Activated CD8-positive, alpha-beta memory T cell treated with anti-CD3 and anti-CD28 coated beads, Interleukin-2, amount 10 ng/mL, durations not matched to agents 7 days and 5 days (primary cell): Measurements from ENCODE around the gene TM9SF3. TPM values are rescaled to one million over a fixed set of nuclear protein-coding genes. Genes with fewer than 3 reads are reported as not detected.
A peak's percentile ranks its signal among the peaks of the same experiment; 100 is the strongest.
"Not testable (repeated sequence)": the region's sequence is repeated elsewhere in the genome, so short reads cannot be mapped to it uniquely, and the experiment has no call there.

ENCODE experiments used
- ATAC-seq: fragments of 150-1000 bp; cut with Tn5 transposase; one replicate; pipeline ENCODE4 v1.10.0; 2021; ENCODE audit warnings: moderate library complexity
- CTCF ChIA-PET: fragments of 350-600 bp; sonication (Branson Sonifier 250); formaldehyde crosslinking; loops from one replicate; lab custom pipeline; 2021; ENCODE audit warnings: antibody characterized with exemption; lab: Charles Lee
- DNase-seq: peaks from one replicate; pipeline ENCODE4 v3.0.0-alpha.2; 2020
- H3K27ac Mint-ChIP-seq: one replicate; pipeline ENCODE4 v1.8.0; 2021; ENCODE audit warnings: mild to moderate bottlenecking, mixed read lengths
- H3K27me3 Mint-ChIP-seq: one replicate; pipeline ENCODE4 v1.8.0; 2021; ENCODE audit warnings: mixed read lengths
- H3K36me3 Mint-ChIP-seq: one replicate; pipeline ENCODE4 v1.8.0; 2021; ENCODE audit warnings: mild to moderate bottlenecking, mixed read lengths
- H3K4me1 Mint-ChIP-seq: one replicate; pipeline ENCODE4 v1.8.0; 2021; ENCODE audit warnings: mixed read lengths
- H3K4me3 Mint-ChIP-seq: one replicate; pipeline ENCODE4 v1.8.0; 2021; ENCODE audit warnings: mild to moderate bottlenecking, moderate library complexity, mixed read lengths
- H3K9me3 Mint-ChIP-seq: one replicate; pipeline ENCODE4 v1.8.0; 2022; ENCODE audit warnings: low read depth, mixed read lengths
- total RNA-seq, 2 experiments: library from RNA; stranded (reverse); gene quantifications; one replicate each; pipeline ENCODE4 v1.2.3, GENCODE V29; 2021

TM9SF3 gene
- total RNA-seq, 2 experiments from 2014 or later, result 61.4 to 71.3 TPM

GRCh38 chr10:96573036-96573435 lies 13.8 kb downstream of the TM9SF3 start:
- no peak for DNase-seq
- Mint-ChIP-seq H3K27me3 (no peaks in the 10 kb centered on the region), H3K4me3 (no peak overlapping the region), H3K27ac (no peak overlapping the region), H3K4me1 (peaks cover 13% of the 10 kb centered on the region), H3K9me3 (no peaks in the 10 kb centered on the region), H3K36me3 (peaks cover 39% of the 10 kb centered on the region)
- no peak for ATAC-seq
- CTCF ChIA-PET, result interaction anchor here (0.7 to 1.6 kb wide), 2 partner anchors 14 to 1334 kb away, joined by 3 to 4 read pairs; partner anchors contain the start of gene TM9SF3

GRCh38 chr10:96570983-96571964 lies 15.5 kb downstream of the TM9SF3 start:
- DNase-seq (no peak), ATAC-seq (no peak)
- CTCF ChIA-PET, result interaction anchor here (1.0 to 1.2 kb wide), 2 partner anchors 10 to 26 kb away, joined by 3 read pairs; no protein-coding TSS in a partner anchor
- H3K9me3 Mint-ChIP-seq, result no peaks in the 10 kb centered on the region
- no peaks in the 10 kb centered on the region for H3K27me3 Mint-ChIP-seq
- no peak overlapping the region for H3K4me3 Mint-ChIP-seq
- peaks cover 43% of the 10 kb centered on the region for H3K36me3 Mint-ChIP-seq
- H3K27ac Mint-ChIP-seq, result no peak overlapping the region
- peaks cover 18% of the 10 kb centered on the region for H3K4me1 Mint-ChIP-seq

GRCh38 chr10:96570511-96570910 lies 16.3 kb downstream of the TM9SF3 start:
- H3K4me3 Mint-ChIP-seq, result no peak overlapping the region
- no peak for ATAC-seq
- no peak for DNase-seq
- peaks cover 24% of the 10 kb centered on the region for H3K4me1 Mint-ChIP-seq
- CTCF ChIA-PET, result interaction anchor here (1.0 to 1.2 kb wide), 2 partner anchors 10 to 25 kb away, joined by 3 read pairs; no protein-coding TSS in a partner anchor
- H3K36me3 Mint-ChIP-seq, result peaks cover 42% of the 10 kb centered on the region
- H3K27ac Mint-ChIP-seq, result no peak overlapping the region
- no peaks in the 10 kb centered on the region for H3K9me3 Mint-ChIP-seq
- no peaks in the 10 kb centered on the region for H3K27me3 Mint-ChIP-seq

- Mint-ChIP-seq H3K4me1 (peaks cover 26% of the 10 kb centered on the region), H3K36me3 (peaks cover 33% of the 10 kb centered on the region), H3K4me3 (no peak overlapping the region), H3K9me3 (no peaks in the 10 kb centered on the region), H3K27me3 (no peaks in the 10 kb centered on the region), H3K27ac (no peak overlapping the region)
- CTCF ChIA-PET, result no interaction called here
- ATAC-seq (no peak), DNase-seq (no peak)
Measured at GRCh38 chr10:96568402-96568801, 18.4 kb downstream of the TM9SF3 start.

- Mint-ChIP-seq H3K4me1 (peaks cover 26% of the 10 kb centered on the region), H3K4me3 (no peak overlapping the region), H3K9me3 (no peaks in the 10 kb centered on the region), H3K27me3 (no peaks in the 10 kb centered on the region), H3K36me3 (peaks cover 34% of the 10 kb centered on the region), H3K27ac (no peak overlapping the region)
- DNase-seq, result no peak
- ATAC-seq, result peak; percentile 68
- CTCF ChIA-PET, result interaction anchor here (0.8 kb wide), 1 partner anchor 38 kb away, joined by 4 read pairs; no protein-coding TSS in a partner anchor
Measured at GRCh38 chr10:96565774-96566173, 21.0 kb downstream of the TM9SF3 start.

- Mint-ChIP-seq H3K36me3 (peaks cover 34% of the 10 kb centered on the region), H3K27ac (no peak overlapping the region), H3K27me3 (no peaks in the 10 kb centered on the region), H3K9me3 (no peaks in the 10 kb centered on the region), H3K4me3 (no peak overlapping the region), H3K4me1 (peaks cover 7% of the 10 kb centered on the region)
- ATAC-seq, result no peak
- CTCF ChIA-PET, result interaction anchor here (1.6 kb wide), 1 partner anchor 48 kb away, joined by 4 read pairs; the partner anchor contains the start of gene TLL2
- no peak for DNase-seq
Measured at GRCh38 chr10:96560966-96561887, 25.6 kb downstream of the TM9SF3 start.

DNA sequence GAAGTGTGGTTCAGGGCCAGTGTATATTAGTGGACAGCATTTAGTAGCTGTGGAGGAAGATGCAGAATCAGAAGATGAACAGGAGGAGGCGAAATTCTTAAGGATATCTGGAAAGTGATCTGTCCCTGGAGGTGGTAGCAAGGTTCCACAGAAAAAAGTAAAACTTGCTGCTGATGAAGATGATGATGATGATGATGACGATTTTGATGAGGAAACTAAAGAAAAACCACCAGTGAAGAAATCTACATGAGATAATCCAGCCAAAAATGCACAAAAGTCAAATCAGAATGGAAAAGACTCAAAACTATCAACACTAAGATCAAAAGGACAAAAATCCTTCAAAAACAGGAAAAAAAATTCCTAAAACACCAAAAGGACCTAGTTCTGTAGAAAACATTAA lies 26.3 kb downstream of the TM9SF3 start:
- DNase-seq (no peak), ATAC-seq (no peak)
- Mint-ChIP-seq H3K27ac (no peak overlapping the region), H3K9me3 (no peaks in the 10 kb centered on the region), H3K27me3 (no peaks in the 10 kb centered on the region), H3K4me3 (no peak overlapping the region), H3K36me3 (peaks cover 33% of the 10 kb centered on the region), H3K4me1 (peaks cover 3% of the 10 kb centered on the region)
- CTCF ChIA-PET, result no interaction called here

DNA sequence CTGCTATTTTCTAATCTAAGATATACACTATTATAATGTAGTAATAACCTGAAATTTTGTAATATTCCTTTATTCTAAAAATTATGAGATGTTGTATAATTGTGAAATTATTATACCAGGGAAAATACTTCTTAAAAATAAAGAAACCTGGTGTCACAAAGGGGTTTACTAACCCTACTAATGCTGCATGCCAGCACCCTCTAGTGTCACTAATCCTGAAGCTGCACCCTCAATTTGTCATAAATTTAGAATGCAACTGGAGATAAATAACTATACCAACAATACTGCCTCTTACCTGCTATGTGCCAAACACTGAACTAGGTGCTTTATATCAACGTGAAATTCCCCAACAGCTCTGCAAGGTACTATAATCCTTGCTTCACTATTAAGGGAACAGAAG lies 30.8 kb downstream of the TM9SF3 start:
- DNase-seq (no peak), ATAC-seq (no peak)
- H3K27ac Mint-ChIP-seq, result no peak overlapping the region
- no peaks in the 10 kb centered on the region for H3K27me3 Mint-ChIP-seq
- no peak overlapping the region for H3K4me3 Mint-ChIP-seq
- no peaks in the 10 kb centered on the region for H3K9me3 Mint-ChIP-seq
- H3K4me1 Mint-ChIP-seq, result no peaks in the 10 kb centered on the region
- H3K36me3 Mint-ChIP-seq, result peaks cover 25% of the 10 kb centered on the region
- CTCF ChIA-PET, result interaction anchor here (0.8 to 1.7 kb wide), 9 partner anchors 11 to 469 kb away, joined by 3 to 6 read pairs (median 4); partner anchors contain the start of gene TLL2

DNA sequence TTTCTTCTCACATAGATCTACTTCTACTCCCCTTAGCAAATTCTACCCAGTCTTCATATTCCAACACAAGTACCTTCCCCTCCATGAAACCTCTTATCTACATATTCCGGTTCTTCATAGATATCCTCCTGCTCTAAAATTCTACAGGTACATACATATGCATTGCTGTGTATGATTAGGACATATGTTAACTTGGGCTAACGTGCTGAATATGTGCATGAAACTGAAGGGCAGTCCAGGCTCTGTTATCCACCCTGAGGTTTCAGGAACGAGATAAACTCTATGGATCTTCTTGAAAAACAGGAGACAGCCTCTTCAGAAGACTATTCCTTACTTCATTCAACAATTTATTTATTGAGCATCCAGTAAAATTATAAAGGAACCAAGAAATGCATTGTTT lies 31.5 kb downstream of the TM9SF3 start:
- no peak overlapping the region for H3K27ac Mint-ChIP-seq
- ATAC-seq (no peak), DNase-seq (no peak)
- H3K4me3 Mint-ChIP-seq, result no peak overlapping the region
- CTCF ChIA-PET, result interaction anchor here (1.0 to 1.7 kb wide), 5 partner anchors 11 to 180 kb away, joined by 4 to 6 read pairs (median 5); no protein-coding TSS in a partner anchor
- peaks cover 20% of the 10 kb centered on the region for H3K36me3 Mint-ChIP-seq
- no peaks in the 10 kb centered on the region for H3K27me3 Mint-ChIP-seq
- H3K9me3 Mint-ChIP-seq, result no peaks in the 10 kb centered on the region
- H3K4me1 Mint-ChIP-seq, result no peaks in the 10 kb centered on the region

GRCh38 chr10:96548589-96548988 lies 38.2 kb downstream of the TM9SF3 start:
- Mint-ChIP-seq H3K27me3 (no peaks in the 10 kb centered on the region), H3K4me1 (no peaks in the 10 kb centered on the region), H3K27ac (no peak overlapping the region), H3K9me3 (no peaks in the 10 kb centered on the region), H3K4me3 (no peak overlapping the region), H3K36me3 (peaks cover 30% of the 10 kb centered on the region)
- ATAC-seq (no peak), DNase-seq (no peak)
- CTCF ChIA-PET, result no interaction called here

- not testable (repeated sequence) for H3K4me3 Mint-ChIP-seq, H3K27ac Mint-ChIP-seq, DNase-seq, H3K4me1 Mint-ChIP-seq, ATAC-seq, H3K27me3 Mint-ChIP-seq, H3K9me3 Mint-ChIP-seq
- peaks cover 38% of the 10 kb centered on the region for H3K36me3 Mint-ChIP-seq
- CTCF ChIA-PET, result interaction anchor here (1.1 kb wide), 1 partner anchor 25 kb away, joined by 3 read pairs; no protein-coding TSS in a partner anchor
Measured at GRCh38 chr10:96545558-96545957, 41.3 kb downstream of the TM9SF3 start.

- Mint-ChIP-seq H3K4me3 (no peak overlapping the region), H3K4me1 (peaks cover 6% of the 10 kb centered on the region), H3K27ac (no peak overlapping the region), H3K27me3 (no peaks in the 10 kb centered on the region), H3K9me3 (no peaks in the 10 kb centered on the region), H3K36me3 (peaks cover 50% of the 10 kb centered on the region)
- CTCF ChIA-PET, result no interaction called here
- ATAC-seq (no peak), DNase-seq (no peak)
Measured at GRCh38 chr10:96541921-96542320, 44.9 kb downstream of the TM9SF3 start.

GRCh38 chr10:96540240-96540639 lies 46.6 kb downstream of the TM9SF3 start:
- H3K4me1 Mint-ChIP-seq, result peaks cover 6% of the 10 kb centered on the region
- CTCF ChIA-PET, result no interaction called here
- ATAC-seq (no peak), DNase-seq (no peak)
- no peak overlapping the region for H3K4me3 Mint-ChIP-seq
- H3K9me3 Mint-ChIP-seq, result no peaks in the 10 kb centered on the region
- H3K36me3 Mint-ChIP-seq, result peaks cover 40% of the 10 kb centered on the region
- no peak overlapping the region for H3K27ac Mint-ChIP-seq
- H3K27me3 Mint-ChIP-seq, result no peaks in the 10 kb centered on the region
